GM19240 (cell line): ENCODE measurements around the gene JPH2.

Source experiments
- DNase-seq: peaks from one replicate; pipeline ENCODE4 v3.0.0; 2011; ENCODE audit warnings: low spot score; ENCODE audit not compliant: insufficient read length

Gene JPH2

DNA sequence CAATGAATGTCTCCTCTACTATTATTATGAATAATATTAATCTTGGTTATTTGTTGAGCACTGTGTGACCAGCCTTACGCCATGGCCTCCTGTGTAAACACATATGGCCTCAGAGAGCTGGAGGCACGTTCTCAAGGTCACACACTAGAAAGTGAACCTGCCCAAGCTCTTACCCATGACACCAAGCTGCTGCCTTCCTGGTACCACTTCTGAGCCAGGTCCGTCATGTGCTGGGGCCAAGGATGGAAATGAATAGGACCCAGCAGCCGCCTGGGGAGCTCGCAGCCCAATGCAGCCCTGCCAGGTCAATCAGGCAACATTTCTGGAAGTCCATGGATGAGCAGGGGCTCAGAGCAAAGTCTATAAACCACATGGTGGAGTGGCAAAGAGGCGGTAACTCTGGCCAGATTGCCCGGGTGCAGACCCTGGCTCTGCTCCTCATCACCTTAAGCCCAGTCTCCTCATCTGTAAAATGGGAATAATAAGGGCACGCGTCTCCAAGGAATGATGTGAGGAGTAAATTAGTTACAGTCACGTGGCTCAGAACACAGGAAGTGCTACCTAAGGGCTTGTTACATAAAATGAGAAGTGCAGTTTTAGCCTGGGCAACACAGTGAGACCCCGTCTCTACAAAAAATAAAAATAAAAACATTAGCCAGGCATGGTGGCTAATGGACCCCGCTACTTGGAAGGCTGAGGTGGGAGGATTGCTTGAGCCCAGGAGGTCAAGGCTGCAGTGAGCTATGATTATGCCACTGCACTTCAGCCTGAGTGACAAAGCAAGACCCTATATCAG is 61.5 kb downstream of the JPH2 start:
- DNase-seq = no peak

DNA sequence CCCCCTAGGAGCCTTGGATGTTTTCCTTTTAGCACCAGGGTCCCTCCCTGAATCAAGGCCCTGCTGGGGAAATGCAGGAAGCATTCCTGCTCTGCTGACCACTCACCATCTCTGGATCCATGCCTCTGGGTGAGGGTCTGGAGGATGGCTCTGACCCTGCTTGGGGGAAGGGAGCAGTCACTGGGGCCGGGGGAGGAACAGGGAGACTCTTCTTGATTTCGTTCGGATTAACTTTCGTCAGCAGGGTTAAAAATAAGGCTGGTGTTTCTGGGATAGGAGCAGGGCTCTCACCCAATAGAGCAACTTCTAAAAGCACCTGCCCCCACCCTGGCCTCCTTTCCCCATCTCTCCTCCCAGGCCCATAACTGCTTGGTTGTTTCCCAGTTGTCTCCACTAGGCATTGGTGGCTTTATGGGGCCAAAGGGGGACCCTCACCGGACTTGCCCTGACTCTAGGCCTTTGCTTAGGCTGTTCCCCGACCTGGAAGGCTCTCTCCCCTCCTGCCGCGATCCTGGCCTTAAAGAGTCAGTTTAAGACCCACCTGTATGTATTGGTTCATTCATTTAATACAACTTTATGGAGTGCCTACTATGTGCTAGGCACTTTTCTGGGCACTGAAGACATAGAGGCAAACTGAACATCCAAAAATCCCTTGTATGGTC is 63.0 kb downstream of the JPH2 start:
- DNase-seq = no peak

GRCh38 chr20:44123251-44123650 is 63.7 kb downstream of the JPH2 start:
- DNase-seq = no peak

- DNase-seq = no peak
Observed at GRCh38 chr20:44120676-44121425, 66.1 kb downstream of the JPH2 start.

- DNase-seq = no peak
Observed at GRCh38 chr20:44118185-44119033, 68.6 kb downstream of the JPH2 start.

DNA sequence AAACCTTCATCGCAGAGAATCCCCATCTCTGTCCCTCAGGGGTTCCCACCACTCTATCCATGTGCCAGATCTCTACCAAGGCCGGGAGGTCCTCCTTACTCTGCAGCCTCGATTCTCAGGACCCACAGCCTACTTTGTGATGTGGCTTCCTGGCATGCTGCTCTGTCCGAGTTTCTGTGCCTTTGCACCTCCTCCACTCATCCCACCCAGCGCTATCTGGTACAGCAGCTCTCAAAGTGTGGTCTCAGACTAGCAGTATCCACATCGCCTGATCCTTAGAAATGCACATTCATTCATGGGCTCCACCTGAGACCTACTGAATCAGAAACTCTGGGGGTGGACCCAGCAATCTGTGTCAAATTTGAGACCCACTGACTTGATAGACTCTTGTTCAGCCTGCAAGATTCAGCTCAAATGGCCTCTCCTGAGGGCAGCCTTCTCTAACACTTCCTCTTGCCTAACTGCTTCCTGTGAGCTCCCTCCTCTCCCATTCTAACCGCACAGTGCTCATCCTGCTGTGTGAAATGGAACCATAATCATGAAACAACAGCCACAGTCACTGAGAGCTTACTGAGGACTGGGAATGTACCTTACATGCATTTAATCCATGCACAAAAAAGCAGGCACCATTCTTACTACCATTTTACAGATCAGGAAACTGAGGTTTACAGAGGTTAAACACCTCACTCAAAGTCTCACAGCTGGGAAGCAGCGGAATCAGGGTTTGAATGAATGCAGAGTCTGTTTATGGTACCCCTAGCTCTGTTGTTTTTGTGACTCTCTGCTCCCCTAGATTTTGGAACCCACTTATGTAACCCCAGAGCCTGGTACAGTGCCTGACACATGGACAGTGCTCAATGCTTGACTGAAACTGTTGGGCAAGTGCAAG is 69.4 kb downstream of the JPH2 start:
- DNase-seq = no peak

DNA sequence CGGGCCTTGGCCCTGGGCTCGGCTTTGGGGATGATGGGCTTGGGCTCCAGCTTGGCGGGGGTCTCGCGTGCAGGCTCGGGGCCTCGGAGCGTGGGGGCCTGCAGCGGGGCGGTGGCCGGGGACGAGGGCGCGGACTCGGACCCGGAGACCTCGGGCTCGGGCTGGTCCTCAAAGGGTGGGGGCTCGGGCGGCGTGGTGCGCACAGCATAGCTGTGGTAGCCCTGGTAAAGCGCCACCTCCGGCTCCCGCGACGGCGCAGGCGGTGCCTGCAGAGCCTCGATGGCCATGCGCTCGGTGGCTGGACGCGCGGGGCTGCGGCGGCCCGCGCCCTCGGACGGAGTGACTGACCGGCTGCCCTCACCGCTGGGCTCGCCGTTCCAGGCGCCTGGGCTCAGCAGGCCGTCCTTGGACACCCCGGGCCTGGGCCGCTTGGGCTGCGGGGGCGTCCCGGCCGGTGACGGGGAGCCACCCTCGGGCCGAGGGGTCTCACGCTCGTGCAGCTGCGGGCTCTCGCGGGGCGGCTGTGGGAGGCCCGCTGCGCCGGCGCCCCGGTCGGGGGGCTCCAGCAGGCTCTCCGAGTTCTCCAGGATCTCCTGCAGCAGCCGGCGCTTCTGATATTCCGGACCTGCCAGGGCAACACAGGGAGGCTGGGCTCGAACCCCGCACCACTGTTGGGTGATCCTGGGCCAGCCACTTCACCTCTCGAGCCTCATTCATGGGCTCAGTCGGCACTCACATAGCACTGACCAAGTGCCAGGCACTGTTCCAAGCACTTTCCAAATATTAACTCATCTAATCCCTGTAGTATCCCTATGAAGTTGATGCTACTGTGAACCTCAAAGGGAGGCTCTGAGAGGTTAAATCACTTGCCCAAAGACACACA is 71.0 kb downstream of the JPH2 start:
- DNase-seq = no peak

- no peak for DNase-seq
Observed at GRCh38 chr20:44115181-44115580, 71.8 kb downstream of the JPH2 start.

- DNase-seq = no peak
Observed at GRCh38 chr20:44113618-44114376, 73.2 kb downstream of the JPH2 start.

GRCh38 chr20:44112889-44113617 is 73.9 kb downstream of the JPH2 start:
- DNase-seq = no peak

DNA sequence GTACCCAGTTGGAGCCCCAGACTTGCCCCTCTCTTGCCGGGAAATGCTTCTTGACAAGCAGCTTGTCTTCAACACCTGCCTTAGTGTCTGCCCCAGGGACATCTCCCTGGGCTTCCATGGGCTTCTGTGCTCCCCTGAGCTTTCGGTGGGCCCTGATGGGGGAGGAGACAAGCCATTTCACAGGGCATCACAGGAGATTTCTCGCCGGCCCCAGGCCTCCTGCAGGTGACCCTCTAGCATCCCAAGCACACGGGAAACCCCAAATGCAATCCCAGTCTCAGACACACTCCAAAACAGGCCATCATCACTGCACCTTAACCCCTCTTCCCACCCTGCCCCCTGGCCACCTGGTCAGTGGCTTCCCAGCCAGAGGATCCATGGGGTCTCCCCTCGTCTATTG is 74.5 kb downstream of the JPH2 start:
- DNase-seq = no peak

- DNase-seq = no peak
Observed at GRCh38 chr20:44111712-44112335, 75.2 kb downstream of the JPH2 start.

GRCh38 chr20:44110816-44111568 is 76.0 kb downstream of the JPH2 start:
- no peak for DNase-seq

DNA sequence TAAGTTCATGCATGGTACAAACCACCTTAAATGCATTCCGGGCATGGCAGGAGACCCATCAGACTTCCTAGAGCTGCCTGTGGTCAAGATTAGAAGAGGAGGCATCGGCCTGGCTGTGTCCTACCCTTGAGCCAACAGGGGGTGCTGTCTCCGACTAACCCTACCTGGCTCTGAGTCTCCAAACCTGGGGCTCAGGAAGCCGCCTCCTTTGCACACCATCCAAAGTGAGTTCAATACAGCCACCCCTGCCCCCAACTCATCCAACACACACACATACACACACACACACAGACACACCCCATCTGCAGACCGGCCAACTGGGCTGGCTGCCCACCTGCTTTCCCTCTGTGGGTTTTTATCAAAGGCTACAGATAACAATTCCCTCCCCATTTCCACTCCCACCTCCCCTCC is 77.0 kb downstream of the JPH2 start:
- DNase-seq = no peak

GRCh38 chr20:44106615-44107014 is 80.4 kb downstream of the JPH2 start:
- DNase-seq = no peak

DNA sequence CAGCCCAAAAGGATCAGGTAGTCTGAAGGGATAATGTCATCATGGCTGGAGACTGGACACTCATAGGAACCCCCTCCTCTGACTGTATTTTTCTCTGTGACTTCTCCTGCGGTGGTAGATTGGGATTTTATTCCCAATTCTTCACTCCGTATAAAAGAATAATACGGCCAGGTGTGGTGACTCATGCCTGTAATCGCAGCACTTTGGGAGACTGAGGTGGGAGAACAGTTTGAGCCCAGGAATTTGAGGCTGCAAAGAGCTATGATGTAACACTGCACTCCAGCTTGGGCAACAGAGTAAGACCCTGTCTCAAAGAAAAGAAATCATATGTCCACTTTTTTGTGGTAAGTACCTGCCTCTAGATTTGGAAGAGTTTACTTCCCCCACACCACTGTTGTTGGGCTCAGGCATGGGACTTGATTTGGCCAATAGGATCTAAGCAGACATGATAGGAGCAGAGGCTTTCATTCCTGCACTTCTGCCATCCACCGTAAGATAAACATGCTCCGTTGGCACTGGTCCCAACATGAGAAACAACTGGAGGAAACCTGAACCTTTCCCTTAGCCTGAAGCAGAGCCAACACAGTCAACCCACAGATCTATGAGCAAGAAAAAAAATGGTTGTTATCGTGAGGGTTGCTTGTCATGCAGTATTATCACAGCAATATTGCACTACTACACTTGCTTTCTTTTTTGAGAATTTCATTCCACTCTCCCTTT is 82.0 kb downstream of the JPH2 start:
- no peak for DNase-seq
